SK-N-SH (cell line): Measurements from ENCODE around the gene PPP1R9B. TPM values are rescaled to one million over a fixed set of nuclear protein-coding genes. Genes with fewer than 3 reads are reported as not detected.

Experiments used
- CTCF ChIA-PET: fragments of 300-600, 350-600 bp; formaldehyde crosslinking; extraction: SDS; loops from one replicate; lab custom pipeline; 2021; lab: Yijun Ruan, JAX
- POLR2A ChIA-PET: fragments of 350-600 bp; sonication (Branson Sonifier 250); formaldehyde crosslinking; extraction: SDS; loops from one replicate; lab custom pipeline; 2020; ENCODE audit warnings: antibody characterized with exemption, inconsistent platforms; lab: Yijun Ruan, JAX
- DNase-seq: peaks from one replicate; pipeline ENCODE4 v3.0.0; 2012
- H2AFZ ChIP-seq: fragments of 200-600 bp; sonication (generic); 2 replicates; pipeline ENCODE4 v1.8.1; 2016; ENCODE audit warnings: antibody characterized with exemption, mild to moderate bottlenecking, low read depth
- H3F3A ChIP-seq: fragments of 200-600 bp; sonication (generic); replicated peaks from 2 replicates; pipeline ENCODE3; 2016; ENCODE audit warnings: antibody characterized with exemption, mild to moderate bottlenecking; ENCODE audit not compliant: insufficient read depth
- H3K27ac ChIP-seq, 2 experiments: fragments of 200-500 bp in 1 of 2; fragments of 200-600 bp in 1 of 2; sonication (Bioruptor generic) in 1 of 2; sonication (generic), shearing (Covaris generic) in 1 of 2; 2 replicates each; pipeline versions ENCODE4 v1.5.1 to v1.6.1; 2014 to 2016; ENCODE audit warnings: low read depth in 2 of 2, inconsistent platforms in 1 of 2, low read length in 1 of 2, mild to moderate bottlenecking in 1 of 2, mixed read lengths in 1 of 2
- H3K27me3 ChIP-seq: fragments of 200-600 bp; sonication (generic), shearing (Covaris generic); 2 replicates; pipeline ENCODE4 v1.6.1; 2016; ENCODE audit warnings: mixed run types; ENCODE audit not compliant: insufficient read depth
- H3K36me3 ChIP-seq, 2 experiments: fragments of 200-500 bp in 1 of 2; fragments of 200-600 bp in 1 of 2; sonication (Bioruptor generic) in 1 of 2; sonication (generic) in 1 of 2; replicated peaks in 1 of 2; 2 replicates each; pipeline versions ENCODE3 to v1.5.1; 2014 to 2016; ENCODE audit warnings: low read length in 1 of 2, mild to moderate bottlenecking in 1 of 2; ENCODE audit not compliant: insufficient read depth in 2 of 2, control insufficient read depth in 1 of 2
- H3K4me1 ChIP-seq, 2 experiments: fragments of 200-500 bp in 1 of 2; fragments of 200-600 bp in 1 of 2; sonication (Bioruptor generic) in 1 of 2; sonication (generic), shearing (Covaris generic) in 1 of 2; 2 replicates each; pipeline versions ENCODE4 v1.5.1 to v1.6.1; 2014 to 2016; ENCODE audit warnings: low read depth in 1 of 2, low read length in 1 of 2, mixed run types in 1 of 2; ENCODE audit not compliant: insufficient read depth in 2 of 2, control insufficient read depth in 1 of 2
- H3K4me2 ChIP-seq: fragments of 200-600 bp; sonication (generic), shearing (Covaris generic); 2 replicates; pipeline ENCODE4 v1.6.1; 2017; ENCODE audit warnings: mixed run types
- H3K4me3 ChIP-seq, 2 experiments: fragments of 200-500 bp in 1 of 2; fragments of 200-600 bp in 1 of 2; sonication (Bioruptor generic) in 1 of 2; sonication (generic), shearing (Covaris generic) in 1 of 2; 2 replicates each; pipeline versions ENCODE4 v1.5.1 to v1.8.1; 2014 to 2016; ENCODE audit warnings: low read depth in 2 of 2, inconsistent platforms in 1 of 2, low read length in 1 of 2, mild to moderate bottlenecking in 1 of 2, mixed read lengths in 1 of 2, moderate library complexity in 1 of 2
- H3K79me2 ChIP-seq: fragments of 200-600 bp; sonication (generic); 2 replicates; pipeline ENCODE4 v1.8.1; 2017; ENCODE audit warnings: mild to moderate bottlenecking; ENCODE audit not compliant: insufficient read depth
- H3K9ac ChIP-seq: fragments of 200-600 bp; sonication (generic); 2 replicates; pipeline ENCODE4 v1.6.1; 2017; ENCODE audit warnings: mixed run types
- H3K9me2 ChIP-seq: fragments of 200-600 bp; sonication (generic); 2 replicates; pipeline ENCODE4 v1.6.1; 2017; ENCODE audit warnings: mixed run types
- H3K9me3 ChIP-seq: fragments of 200-600 bp; sonication (generic); 2 replicates; pipeline ENCODE4 v1.6.1; 2017; ENCODE audit warnings: mixed run types, mild to moderate bottlenecking, moderate library complexity
- H4K20me1 ChIP-seq: fragments of 200-600 bp; sonication (generic); 2 replicates; pipeline ENCODE4 v1.6.1; 2017; ENCODE audit warnings: mild to moderate bottlenecking, mixed run types; ENCODE audit not compliant: insufficient read depth
- ELF1 ChIP-seq: IDR thresholded peaks from 2 replicates; pipeline ENCODE4 v1.4.0; 2012
- EP300 ChIP-seq, 2 experiments: IDR thresholded peaks; 2 replicates each; pipeline versions ENCODE4 v1.4.0 to v1.6.1; 2012; ENCODE audit warnings: borderline replicate concordance in 1 of 2, low read depth in 1 of 2, low read length in 1 of 2
- MXI1 ChIP-seq: IDR thresholded peaks from 2 replicates; pipeline ENCODE4 v1.6.1; 2012; ENCODE audit warnings: mild to moderate bottlenecking, low read depth, low read length, improper control_type of control experiment
- POLR2AphosphoS5 ChIP-seq: IDR thresholded peaks from 2 replicates; pipeline ENCODE4 v1.6.1; 2012; ENCODE audit warnings: low read depth, low read length
- WGBS: methylation state at CpG from one replicate; pipeline ENCODE4 v1.1.6; 2017; ENCODE audit warnings: low lambda C conversion rate; 5-methylcytosine and 5-hydroxymethylcytosine counted together
- polyA plus RNA-seq, 3 experiments: library from polyadenylated mRNA; depleted of rRNA; stranded (reverse); fragments of >200 nt; gene quantifications; 2 replicates each; pipeline ENCODE4 v1.2.3, GENCODE V29; 2012
- TF ChIP-seq, protein P1 (sequence below): IDR thresholded peaks from 2 replicates; pipeline ENCODE4 v1.6.1; 2012; ENCODE audit warnings: mild to moderate bottlenecking, low read depth, low read length, moderate library complexity

The PPP1R9B gene
- polyA plus RNA-seq, 1 of the 3 experiments (the other 2 are of a cell fraction) = 35.2 TPM

DNA sequence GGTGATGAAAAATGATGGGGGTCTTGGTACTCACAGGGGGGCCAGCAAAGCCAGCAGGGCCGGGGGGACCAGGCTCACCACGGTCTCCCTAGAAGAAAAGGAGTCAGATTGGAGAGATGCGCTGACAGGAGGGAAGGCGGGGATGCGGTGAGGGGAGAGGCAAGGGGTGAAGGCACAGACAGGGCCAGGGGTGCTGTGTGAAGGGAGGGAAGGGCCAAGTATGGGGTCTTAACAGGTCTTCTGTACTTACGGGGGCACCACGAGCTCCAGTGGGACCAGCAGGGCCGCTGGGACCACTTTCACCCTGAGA lies 39.8 kb upstream of the PPP1R9B start:
- Histone ChIP-seq H2AFZ (no peak overlapping the region), H3K27me3 (no peaks in the 10 kb centered on the region), H3K9ac (no peak overlapping the region), H3K79me2 (peaks cover 56% of the 10 kb centered on the region), H3K4me1 (peaks cover 0 to 18% of the 10 kb centered on the region in 2 experiments; a peak in 2 of 4 replicates), H3K9me2 (no peaks in the 10 kb centered on the region), H3K27ac (peak overlapping the region in 1 of 2 experiments; percentile 100; a peak in 2 of 4 replicates), H3F3A (peaks cover 100% of the 10 kb centered on the region), H4K20me1 (peaks cover 100% of the 10 kb centered on the region), H3K4me2 (no peak overlapping the region; the same call in 1 of the 2 replicates), H3K4me3 (no peak overlapping the region), H3K9me3 (no peaks in the 10 kb centered on the region), H3K36me3 (peaks cover 96 to 98% of the 10 kb centered on the region in 2 experiments)
- TF ChIP-seq, protein P1, sequence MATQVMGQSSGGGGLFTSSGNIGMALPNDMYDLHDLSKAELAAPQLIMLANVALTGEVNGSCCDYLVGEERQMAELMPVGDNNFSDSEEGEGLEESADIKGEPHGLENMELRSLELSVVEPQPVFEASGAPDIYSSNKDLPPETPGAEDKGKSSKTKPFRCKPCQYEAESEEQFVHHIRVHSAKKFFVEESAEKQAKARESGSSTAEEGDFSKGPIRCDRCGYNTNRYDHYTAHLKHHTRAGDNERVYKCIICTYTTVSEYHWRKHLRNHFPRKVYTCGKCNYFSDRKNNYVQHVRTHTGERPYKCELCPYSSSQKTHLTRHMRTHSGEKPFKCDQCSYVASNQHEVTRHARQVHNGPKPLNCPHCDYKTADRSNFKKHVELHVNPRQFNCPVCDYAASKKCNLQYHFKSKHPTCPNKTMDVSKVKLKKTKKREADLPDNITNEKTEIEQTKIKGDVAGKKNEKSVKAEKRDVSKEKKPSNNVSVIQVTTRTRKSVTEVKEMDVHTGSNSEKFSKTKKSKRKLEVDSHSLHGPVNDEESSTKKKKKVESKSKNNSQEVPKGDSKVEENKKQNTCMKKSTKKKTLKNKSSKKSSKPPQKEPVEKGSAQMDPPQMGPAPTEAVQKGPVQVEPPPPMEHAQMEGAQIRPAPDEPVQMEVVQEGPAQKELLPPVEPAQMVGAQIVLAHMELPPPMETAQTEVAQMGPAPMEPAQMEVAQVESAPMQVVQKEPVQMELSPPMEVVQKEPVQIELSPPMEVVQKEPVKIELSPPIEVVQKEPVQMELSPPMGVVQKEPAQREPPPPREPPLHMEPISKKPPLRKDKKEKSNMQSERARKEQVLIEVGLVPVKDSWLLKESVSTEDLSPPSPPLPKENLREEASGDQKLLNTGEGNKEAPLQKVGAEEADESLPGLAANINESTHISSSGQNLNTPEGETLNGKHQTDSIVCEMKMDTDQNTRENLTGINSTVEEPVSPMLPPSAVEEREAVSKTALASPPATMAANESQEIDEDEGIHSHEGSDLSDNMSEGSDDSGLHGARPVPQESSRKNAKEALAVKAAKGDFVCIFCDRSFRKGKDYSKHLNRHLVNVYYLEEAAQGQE = no peak
- TF ChIP-seq MXI1 (no peak), POLR2AphosphoS5 (0 out of 2 replicates have a peak, but pooled peaks have one; percentile 43)
- no peak for DNase-seq
- WGBS = 89% methylated on average over 8 of the region's 8 CpGs
- ChIA-PET CTCF (interaction anchor here (0.6 to 13.8 kb wide), 7 partner anchors 10 to 107 kb away, joined by 3 to 463 read pairs (median 3); partner anchors contain the start of genes COL1A1 and SGCA), POLR2A (no interaction called here)

DNA sequence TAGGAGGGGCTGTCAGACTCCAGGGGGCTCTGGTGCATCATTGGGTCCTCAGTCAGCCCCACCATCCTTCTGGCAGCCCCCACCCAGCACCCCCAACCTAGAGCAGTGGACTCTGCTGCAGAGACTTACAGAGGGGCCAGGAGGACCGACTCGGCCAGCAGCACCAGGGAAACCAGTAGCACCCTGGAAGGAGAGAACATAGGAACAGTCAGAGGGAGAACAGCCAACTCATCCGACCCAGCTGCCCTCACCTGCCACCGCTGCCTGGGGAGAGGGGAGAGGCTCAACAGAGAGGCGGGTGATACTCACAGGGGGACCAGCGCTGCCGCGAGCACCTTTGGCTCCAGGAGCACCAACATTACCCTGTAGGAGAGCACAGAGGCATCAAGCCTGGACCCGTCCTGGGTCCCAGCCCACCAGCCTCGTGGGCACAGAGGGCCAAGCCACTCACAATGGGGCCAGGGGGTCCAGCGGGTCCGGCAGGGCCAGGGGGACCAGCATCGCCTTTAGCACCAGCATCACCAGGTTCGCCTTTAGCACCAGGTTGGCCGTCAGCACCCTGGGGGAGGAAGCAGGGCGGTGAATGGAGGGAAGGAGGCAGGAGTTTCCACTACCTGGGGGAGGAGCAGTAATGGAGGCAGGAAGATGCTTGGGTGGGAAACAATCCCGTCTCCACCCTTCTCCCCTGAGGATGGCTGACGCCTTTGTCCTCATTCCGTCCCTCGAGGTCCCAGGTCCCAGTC lies 39.2 kb upstream of the PPP1R9B start:
- TF ChIP-seq ELF1 (no peak), EP300 (IDR thresholded peaks at IDR 0.05; ENCODE audit: borderline replicate concordance in 1 of 2, low read depth in 1 of 2, low read length in 1 of 2) (no peak), MXI1 (no peak)
- TF ChIP-seq, all 33 proteins: peak for 0
- H3K4me3 ChIP-seq = no peak overlapping the region
- H4K20me1 ChIP-seq = peaks cover 100% of the 10 kb centered on the region
- no peak overlapping the region for H3K9ac ChIP-seq
- CTCF ChIA-PET = interaction anchor here (1.0 to 13.8 kb wide), 7 partner anchors 9 to 107 kb away, joined by 3 to 463 read pairs (median 4); partner anchors contain the start of genes COL1A1 and SGCA
- WGBS = 92% methylated on average over 19 of the region's 20 CpGs
- peaks cover 100% of the 10 kb centered on the region for H3F3A ChIP-seq
- H3K27ac ChIP-seq = peak overlapping the region in 1 of 2 experiments; percentile 100; a peak in 2 of 4 replicates
- peaks cover 3 to 18% of the 10 kb centered on the region in 2 experiments; a peak in 2 of 4 replicates for H3K4me1 ChIP-seq
- peaks cover 97 to 98% of the 10 kb centered on the region in 2 experiments for H3K36me3 ChIP-seq
- peaks cover 51% of the 10 kb centered on the region for H3K79me2 ChIP-seq
- POLR2A ChIA-PET = no interaction called here
- H2AFZ ChIP-seq = no peak overlapping the region
- H3K4me2 ChIP-seq = no peak overlapping the region; the same call in 1 of the 2 replicates
- H3K9me2 ChIP-seq = no peaks in the 10 kb centered on the region
- H3K27me3 ChIP-seq = no peaks in the 10 kb centered on the region
- no peak for DNase-seq
- H3K9me3 ChIP-seq = no peaks in the 10 kb centered on the region
